Stomach (tissue), 4 donors: ENCODE measurements around the gene MAN1B1.

Source experiments
- EP300 ChIP-seq: sonication (generic); formaldehyde crosslinking; IDR thresholded peaks from one replicate; pipeline ENCODE4 v1.6.1; 2017; ENCODE audit warnings: antibody characterized with exemption
- POLR2A ChIP-seq, 4 donors: fragments of 450-650 bp; IDR thresholded peaks; one replicate each; pipeline ENCODE4 v1.6.1; 2016; ENCODE audit warnings: antibody characterized with exemption in 4 of 4, control low read depth in 2 of 4, mild to moderate bottlenecking in 1 of 4, moderate library complexity in 1 of 4
- POLR2AphosphoS5 ChIP-seq, 3 donors: sonication (generic); formaldehyde crosslinking; IDR thresholded peaks; one replicate each; pipeline ENCODE4 v1.6.1; 2016; ENCODE audit warnings: antibody characterized with exemption in 3 of 3
- TF ChIP-seq, protein P1 (sequence below), 7 experiments: fragments of 450-650 bp in 4 of 7; fragments of 200-600 bp in 3 of 7; sonication (generic) in 3 of 7; IDR thresholded peaks; one replicate each; pipeline ENCODE4 v1.5.1; 2016 to 2019; ENCODE audit warnings: antibody characterized with exemption in 7 of 7, control low read depth in 2 of 7, mild to moderate bottlenecking in 1 of 7

DNA sequence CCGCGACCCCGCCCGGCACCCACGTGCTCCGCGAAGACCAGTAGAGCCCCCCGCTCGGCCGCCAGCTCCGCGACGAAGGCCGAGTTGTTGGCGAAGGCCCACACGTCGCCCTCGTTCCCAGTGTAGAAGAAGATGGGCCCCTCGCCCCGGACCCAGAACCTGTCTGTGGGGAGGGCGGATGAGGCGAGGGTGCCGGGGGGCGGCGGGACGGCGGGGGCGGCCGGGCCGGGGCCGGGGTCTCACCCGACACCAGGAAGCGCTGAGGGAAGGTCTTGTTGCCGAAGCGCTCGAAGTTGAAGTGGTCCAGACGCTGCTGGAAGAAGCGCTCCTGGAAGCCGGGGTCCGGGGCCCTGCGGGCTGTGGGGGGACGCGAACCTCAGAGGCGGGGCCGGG lies 27.4 kb downstream of the MAN1B1 start:
- TF ChIP-seq POLR2A (IDR thresholded peaks at IDR 0.05), result no peak
- TF ChIP-seq, protein P1, sequence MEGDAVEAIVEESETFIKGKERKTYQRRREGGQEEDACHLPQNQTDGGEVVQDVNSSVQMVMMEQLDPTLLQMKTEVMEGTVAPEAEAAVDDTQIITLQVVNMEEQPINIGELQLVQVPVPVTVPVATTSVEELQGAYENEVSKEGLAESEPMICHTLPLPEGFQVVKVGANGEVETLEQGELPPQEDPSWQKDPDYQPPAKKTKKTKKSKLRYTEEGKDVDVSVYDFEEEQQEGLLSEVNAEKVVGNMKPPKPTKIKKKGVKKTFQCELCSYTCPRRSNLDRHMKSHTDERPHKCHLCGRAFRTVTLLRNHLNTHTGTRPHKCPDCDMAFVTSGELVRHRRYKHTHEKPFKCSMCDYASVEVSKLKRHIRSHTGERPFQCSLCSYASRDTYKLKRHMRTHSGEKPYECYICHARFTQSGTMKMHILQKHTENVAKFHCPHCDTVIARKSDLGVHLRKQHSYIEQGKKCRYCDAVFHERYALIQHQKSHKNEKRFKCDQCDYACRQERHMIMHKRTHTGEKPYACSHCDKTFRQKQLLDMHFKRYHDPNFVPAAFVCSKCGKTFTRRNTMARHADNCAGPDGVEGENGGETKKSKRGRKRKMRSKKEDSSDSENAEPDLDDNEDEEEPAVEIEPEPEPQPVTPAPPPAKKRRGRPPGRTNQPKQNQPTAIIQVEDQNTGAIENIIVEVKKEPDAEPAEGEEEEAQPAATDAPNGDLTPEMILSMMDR (IDR thresholded peaks at IDR 0.05), result no peak
- TF ChIP-seq POLR2AphosphoS5 (IDR thresholded peaks at IDR 0.05), result no peak
- TF ChIP-seq EP300, result no peak
